Activated naive CD4-positive, alpha-beta T cell treated with Interleukin-2 at 50 U/mL for 16 hours (primary cell): Measurements from ENCODE around the gene LOXHD1.

ENCODE experiments used
- DNase-seq: peaks from one replicate; pipeline ENCODE4 v3.0.0-alpha.2; 2020

LOXHD1 gene

GRCh38 chr18:46657115-46657955 is at the start of gene LOXHD1:
Gene LOXHD1 (minus strand): TSS chr18:46657220. CDS start chr18:46657033, 187 bp downstream.
- DNase-seq, result no peak

GRCh38 chr18:46705521-46705920 is 48.5 kb upstream of the LOXHD1 start:
- DNase-seq, result no peak

- DNase-seq, result no peak
Observed at GRCh38 chr18:46704816-46705215, 47.8 kb upstream of the LOXHD1 start.

GRCh38 chr18:46704189-46704588 is 47.2 kb upstream of the LOXHD1 start:
- no peak for DNase-seq

- no peak for DNase-seq
Observed at GRCh38 chr18:46702471-46702870, 45.5 kb upstream of the LOXHD1 start.

GRCh38 chr18:46700066-46700824 is 43.2 kb upstream of the LOXHD1 start:
- no peak for DNase-seq

GRCh38 chr18:46696702-46697101 is 39.7 kb upstream of the LOXHD1 start:
- no peak for DNase-seq

GRCh38 chr18:46696268-46696667 is 39.2 kb upstream of the LOXHD1 start:
- DNase-seq, result no peak

GRCh38 chr18:46693996-46694395 is 37.0 kb upstream of the LOXHD1 start:
- DNase-seq, result no peak

GRCh38 chr18:46688853-46689525 is 32.0 kb upstream of the LOXHD1 start:
- no peak for DNase-seq

- no peak for DNase-seq
Observed at GRCh38 chr18:46686186-46686585, 29.2 kb upstream of the LOXHD1 start.

- DNase-seq, result no peak
Observed at GRCh38 chr18:46683252-46683651, 26.2 kb upstream of the LOXHD1 start.

GRCh38 chr18:46680784-46681695 is 24.0 kb upstream of the LOXHD1 start:
- no peak for DNase-seq

- no peak for DNase-seq
Observed at GRCh38 chr18:46679846-46680598, 23.0 kb upstream of the LOXHD1 start.

GRCh38 chr18:46678785-46679399 is 21.9 kb upstream of the LOXHD1 start:
- no peak for DNase-seq

GRCh38 chr18:46678041-46678440 is 21.0 kb upstream of the LOXHD1 start:
- no peak for DNase-seq

- no peak for DNase-seq
Observed at GRCh38 chr18:46677611-46678010, 20.6 kb upstream of the LOXHD1 start.

GRCh38 chr18:46676182-46676835 is 19.3 kb upstream of the LOXHD1 start:
- DNase-seq, result no peak

GRCh38 chr18:46675112-46675511 is 18.1 kb upstream of the LOXHD1 start:
- no peak for DNase-seq
